Thymus (tissue), 11 donors: ENCODE data around the gene RET. TPM values are rescaled to one million over a fixed set of nuclear protein-coding genes. Genes with fewer than 3 reads are reported as not detected.
"Not testable (repeated sequence)": the region's sequence is repeated elsewhere in the genome, so short reads cannot be mapped to it uniquely, and the experiment has no call there.

ENCODE experiments used
- DNase-seq, 9 donors: peaks; one replicate each; pipeline ENCODE4 v3.0.0-alpha.2; 2013; ENCODE audit warnings: low spot score in 9 of 9, low read depth in 6 of 9, missing footprints in 1 of 9
- H3K27ac ChIP-seq, 2 donors: one replicate each; pipeline ENCODE4 v1.5.1; 2013; ENCODE audit warnings: control low read depth in 1 of 2, low read depth in 1 of 2, low read length in 1 of 2, mild to moderate bottlenecking in 1 of 2, moderate library complexity in 1 of 2
- H3K27me3 ChIP-seq, 2 donors: one replicate each; pipeline ENCODE4 v1.5.1; 2013; ENCODE audit warnings: low read length in 1 of 2; ENCODE audit not compliant: control insufficient read depth in 2 of 2, insufficient read depth in 1 of 2
- H3K36me3 ChIP-seq, 2 donors: one replicate each; pipeline ENCODE4 v1.5.1; 2013; ENCODE audit warnings: low read length in 1 of 2, mild to moderate bottlenecking in 1 of 2, moderate library complexity in 1 of 2; ENCODE audit not compliant: control insufficient read depth in 2 of 2, insufficient read depth in 2 of 2
- H3K4me1 ChIP-seq, 2 donors: one replicate each; pipeline ENCODE4 v1.5.1; 2013; ENCODE audit warnings: low read length in 2 of 2; ENCODE audit not compliant: control insufficient read depth in 2 of 2, insufficient read depth in 2 of 2
- H3K4me3 ChIP-seq, 2 donors: one replicate each; pipeline ENCODE4 v1.5.1; 2013; ENCODE audit warnings: low read length in 2 of 2, control low read depth in 1 of 2, mild to moderate bottlenecking in 1 of 2
- H3K9me3 ChIP-seq, 2 donors: one replicate each; pipeline ENCODE4 v1.5.1; 2013; ENCODE audit warnings: low read length in 1 of 2, mild to moderate bottlenecking in 1 of 2; ENCODE audit not compliant: control insufficient read depth in 2 of 2, insufficient read depth in 1 of 2
- WGBS: extraction: QIAGEN DNeasy Blood & Tissue Kit; methylation state at CpG from one replicate; pipeline ENCODE4 v1.1.7; 2013; 5-methylcytosine and 5-hydroxymethylcytosine counted together
- polyA plus RNA-seq: library from polyadenylated mRNA; stranded (reverse); fragments of 200-250 nt; gene quantifications from one replicate; pipeline ENCODE4 v1.2.3, GENCODE V29; 2013
- total RNA-seq: library from RNA; stranded (reverse); fragments of 120-200 nt; gene quantifications from one replicate; pipeline ENCODE4 v1.2.4, GENCODE V29; 2013
- donor health status: healthy.

The RET gene
- total and polyA plus RNA-seq, 2 donors: 0.33 to 0.37 TPM

GRCh38 chr10:43090664-43091063 lies 13.8 kb downstream of the RET start:
- Histone ChIP-seq H3K4me3 (no peak overlapping the region), H3K36me3 (no peaks in the 10 kb centered on the region), H3K27ac (no peak overlapping the region), H3K27me3 (peaks cover 0 to 3% of the 10 kb centered on the region in 2 donors), H3K9me3 (no peaks in the 10 kb centered on the region), H3K4me1 (no peaks in the 10 kb centered on the region)
- no peak for DNase-seq
- 97% methylated on average over 10 of the region's 10 CpGs for WGBS

- Histone ChIP-seq H3K4me3 (no peak overlapping the region), H3K27ac (no peak overlapping the region), H3K36me3 (no peaks in the 10 kb centered on the region), H3K9me3 (no peaks in the 10 kb centered on the region), H3K4me1 (no peaks in the 10 kb centered on the region), H3K27me3 (peaks cover 0 to 3% of the 10 kb centered on the region in 2 donors)
- WGBS: 51% methylated on average over 3 of the region's 3 CpGs
- DNase-seq: no peak
Observed at GRCh38 chr10:43091846-43092245, 15.0 kb downstream of the RET start.

- 56% methylated on average over 12 of the region's 12 CpGs for WGBS
- no peak for DNase-seq
- H3K9me3 ChIP-seq: no peaks in the 10 kb centered on the region
Observed at GRCh38 chr10:43093423-43094076, 16.7 kb downstream of the RET start.

GRCh38 chr10:43094085-43094484 lies 17.2 kb downstream of the RET start:
- peaks cover 0 to 3% of the 10 kb centered on the region in 2 donors for H3K27me3 ChIP-seq
- H3K27ac ChIP-seq: no peak overlapping the region
- H3K4me3 ChIP-seq: no peak overlapping the region
- no peaks in the 10 kb centered on the region for H3K36me3 ChIP-seq
- no peaks in the 10 kb centered on the region for H3K4me1 ChIP-seq
- DNase-seq: no peak
- WGBS: 92% methylated on average over 9 of the region's 9 CpGs
- no peaks in the 10 kb centered on the region for H3K9me3 ChIP-seq

More at GRCh38 chr10:43093423-43094076, 16.7 kb downstream of the RET start:
- Histone ChIP-seq H3K27me3 (peaks cover 0 to 3% of the 10 kb centered on the region in 2 donors), H3K4me3 (no peak overlapping the region), H3K27ac (no peak overlapping the region), H3K4me1 (no peaks in the 10 kb centered on the region), H3K36me3 (no peaks in the 10 kb centered on the region)

- WGBS: 96% methylated on average over 6 of the region's 6 CpGs
- H3K27ac ChIP-seq, H3K9me3 ChIP-seq, H3K4me3 ChIP-seq, H3K36me3 ChIP-seq, DNase-seq, H3K4me1 ChIP-seq: not testable (repeated sequence)
- H3K27me3 ChIP-seq: peaks cover 7 to 30% of the 10 kb centered on the region in 2 donors
Observed at GRCh38 chr10:43099339-43099738, 22.5 kb downstream of the RET start.

GRCh38 chr10:43099928-43100327 lies 23.1 kb downstream of the RET start:
- 91% methylated on average over 4 of the region's 4 CpGs for WGBS
- no peak for DNase-seq
- Histone ChIP-seq H3K4me1 (peaks cover 0 to 3% of the 10 kb centered on the region in 2 donors), H3K27me3 (peaks cover 12 to 36% of the 10 kb centered on the region in 2 donors), H3K36me3 (no peaks in the 10 kb centered on the region), H3K9me3 (no peaks in the 10 kb centered on the region), H3K27ac (no peak overlapping the region), H3K4me3 (no peak overlapping the region)

- DNase-seq: no peak
Observed at GRCh38 chr10:43100366-43100765, 23.5 kb downstream of the RET start.

GRCh38 chr10:43102063-43102828 lies 25.4 kb downstream of the RET start:
- Histone ChIP-seq H3K27ac (no peak overlapping the region), H3K4me1 (peaks cover 2 to 12% of the 10 kb centered on the region in 2 donors), H3K27me3 (peaks cover 16 to 44% of the 10 kb centered on the region in 2 donors), H3K9me3 (no peaks in the 10 kb centered on the region), H3K36me3 (no peaks in the 10 kb centered on the region), H3K4me3 (no peak overlapping the region)
- 84% methylated on average over 19 of the region's 19 CpGs for WGBS
- no peak for DNase-seq

More at GRCh38 chr10:43100366-43100765, 23.5 kb downstream of the RET start:
- Histone ChIP-seq H3K4me3 (no peak overlapping the region), H3K36me3 (no peaks in the 10 kb centered on the region), H3K27ac (no peak overlapping the region), H3K9me3 (no peaks in the 10 kb centered on the region), H3K27me3 (peaks cover 16 to 40% of the 10 kb centered on the region in 2 donors), H3K4me1 (peaks cover 2 to 7% of the 10 kb centered on the region in 2 donors)
- 98% methylated on average over 17 of the region's 17 CpGs for WGBS
